UCSD-AML1 (cell line): ENCODE data around the gene MLLT3.

Experiments
- DNase-seq: peaks from one replicate; lab custom pipeline; 2025; ENCODE audit not compliant: unreplicated experiment; lab: John Stamatoyannopoulos, UW

Gene MLLT3

GRCh38 chr9:20480249-20480648 is 142.1 kb downstream of the MLLT3 start:
- no peak for DNase-seq

- DNase-seq: no peak
These were observed 142.7 kb downstream of the MLLT3 start for GRCh38 chr9:20479419-20480155.

- no peak for DNase-seq
These were observed 143.5 kb downstream of the MLLT3 start for GRCh38 chr9:20478786-20479185.

- no peak for DNase-seq
These were observed 144.2 kb downstream of the MLLT3 start for GRCh38 chr9:20477940-20478620.

- no peak for DNase-seq
These were observed 145.3 kb downstream of the MLLT3 start for GRCh38 chr9:20476912-20477521.

GRCh38 chr9:20474496-20474895 is 147.8 kb downstream of the MLLT3 start:
- no peak for DNase-seq

- no peak for DNase-seq
These were observed 148.7 kb downstream of the MLLT3 start for GRCh38 chr9:20473515-20474013.

- DNase-seq: no peak
These were observed 149.8 kb downstream of the MLLT3 start for GRCh38 chr9:20472342-20473045.

GRCh38 chr9:20466328-20467008 is 155.8 kb downstream of the MLLT3 start:
- DNase-seq: no peak

GRCh38 chr9:20464242-20464641 is 158.1 kb downstream of the MLLT3 start:
- no peak for DNase-seq

GRCh38 chr9:20463823-20464222 is 158.5 kb downstream of the MLLT3 start:
- no peak for DNase-seq

GRCh38 chr9:20462410-20462809 is 159.9 kb downstream of the MLLT3 start:
- DNase-seq: no peak

- no peak for DNase-seq
These were observed 175.0 kb downstream of the MLLT3 start for GRCh38 chr9:20447291-20447690.

- no peak for DNase-seq
These were observed 176.1 kb downstream of the MLLT3 start for GRCh38 chr9:20446248-20446647.

GRCh38 chr9:20442461-20443319 is 179.6 kb downstream of the MLLT3 start:
- no peak for DNase-seq

GRCh38 chr9:20441711-20442423 is 180.4 kb downstream of the MLLT3 start:
- no peak for DNase-seq

- no peak for DNase-seq
These were observed 181.1 kb downstream of the MLLT3 start for GRCh38 chr9:20441166-20441565.

- no peak for DNase-seq
These were observed 184.8 kb downstream of the MLLT3 start for GRCh38 chr9:20437476-20437875.

GRCh38 chr9:20436476-20437195 is 185.7 kb downstream of the MLLT3 start:
- DNase-seq: no peak
